AML-193 (cell line): Measurements from ENCODE around the gene FAM43A.

ENCODE experiments used
- DNase-seq, 2 experiments: peaks; one replicate each; lab custom pipeline; 2025; lab: John Stamatoyannopoulos, UW

Gene FAM43A

GRCh38 chr3:194675680-194676079, 10.0 kb upstream of the FAM43A start:
- DNase-seq, result no peak

GRCh38 chr3:194676471-194676870, 9.2 kb upstream of the FAM43A start:
- no peak for DNase-seq

- no peak for DNase-seq
Measured at GRCh38 chr3:194680888-194681615, 4.6 kb upstream of the FAM43A start.

GRCh38 chr3:194682189-194682693, 3.4 kb upstream of the FAM43A start:
- DNase-seq, result no peak

GRCh38 chr3:194682694-194683310, 2.9 kb upstream of the FAM43A start:
- DNase-seq, result peak; percentile 92 to 93

- no peak for DNase-seq
Measured at GRCh38 chr3:194683380-194683779, 2.3 kb upstream of the FAM43A start.

GRCh38 chr3:194685065-194685717, 492 bp upstream of the FAM43A start:
- DNase-seq, result no peak

- no peak for DNase-seq
Measured at GRCh38 chr3:194686414-194686815, 732 bp downstream of the FAM43A start.

GRCh38 chr3:194686816-194687637, 1.3 kb downstream of the FAM43A start:
- DNase-seq, result peak in 1 of 2 experiments; percentile 50

GRCh38 chr3:194687638-194688199, 2.0 kb downstream of the FAM43A start:
- DNase-seq, result peak; percentile 92 to 94

- peak; percentile 59 to 79 for DNase-seq
Measured at GRCh38 chr3:194688200-194688740, 2.6 kb downstream of the FAM43A start.

GRCh38 chr3:194688946-194689345, 3.3 kb downstream of the FAM43A start:
- no peak for DNase-seq

GRCh38 chr3:194689493-194689944, 3.8 kb downstream of the FAM43A start:
- no peak for DNase-seq

GRCh38 chr3:194690501-194691372, 5.1 kb downstream of the FAM43A start:
- DNase-seq, result no peak

- DNase-seq, result no peak
Measured at GRCh38 chr3:194691481-194692283, 6.0 kb downstream of the FAM43A start.

- DNase-seq, result no peak
Measured at GRCh38 chr3:194696702-194697101, 11.0 kb downstream of the FAM43A start.

- no peak for DNase-seq
Measured at GRCh38 chr3:194702545-194702944, 16.9 kb downstream of the FAM43A start.

- no peak for DNase-seq
Measured at GRCh38 chr3:194705227-194705626, 19.5 kb downstream of the FAM43A start.

- DNase-seq, result no peak
Measured at GRCh38 chr3:194705761-194706160, 20.1 kb downstream of the FAM43A start.

- DNase-seq, result no peak
Measured at GRCh38 chr3:194707147-194707540, 21.5 kb downstream of the FAM43A start.
